Measurements from ENCODE around the gene NTSR1. TPM values are rescaled to one million over a fixed set of nuclear protein-coding genes. Genes with fewer than 3 reads are reported as not detected.

Gene NTSR1
- total RNA-seq, 1 experiment from 2014 or later: 0.16 TPM

- DNase-seq: peak; percentile 99 to 100
- peaks cover 5% of the 10 kb centered on the region for H3K36me3 ChIP-seq (ENCODE audit: control insufficient read depth, insufficient read depth, low read length)
- Mint-ChIP-seq H3K9me3 (ENCODE audit: unreplicated experiment) (no peaks in the 10 kb centered on the region), H3K36me3 (ENCODE audit: insufficient read depth, unreplicated experiment) (peaks cover 51% of the 10 kb centered on the region), H3K27me3 (ENCODE audit: insufficient read depth, unreplicated experiment) (no peaks in the 10 kb centered on the region), H3K27ac (ENCODE audit: unreplicated experiment) (peak overlapping the region; percentile 85), H3K4me3 (ENCODE audit: unreplicated experiment) (peak overlapping the region; percentile 89), H3K4me1 (ENCODE audit: low read depth, unreplicated experiment) (peaks cover 15% of the 10 kb centered on the region)
- intact Hi-C loops (cut with micrococcal nuclease; ENCODE audit: unreplicated experiment): loop anchor here (1.0 to 10.0 kb wide), 5 partner anchors 12 to 489 kb away; partner anchors contain the start of gene ADRM1
- no peak for TF ChIP-seq CTCF (IDR thresholded peaks at IDR 0.05; ENCODE audit: insufficient read depth in 1 of 2, low read depth in 1 of 2, low read length in 1 of 2, severe bottlenecking in 1 of 2, unreplicated experiment in 1 of 2)
- POLR2A ChIA-PET: interaction anchor here (0.5 to 1.2 kb wide), 34 partner anchors 9 to 1285 kb away, joined by 3 to 16 read pairs (median 4); partner anchors contain the start of genes GID8, LSM14B, OGFR and PPDPF
- no TSS peak for BruUV-seq (replicated peaks)
- CTCF ChIA-PET: interaction anchor here (0.5 to 3.5 kb wide), 62 partner anchors 8 to 730 kb away, joined by 3 to 57 read pairs (median 4); partner anchors contain the start of genes COL9A3, OGFR and SLCO4A1
- H3K4me3 ChIP-seq (ENCODE audit: low read depth, low read length): peak overlapping the region; percentile 57
- peaks cover 21% of the 10 kb centered on the region for H3K4me1 ChIP-seq
- H3K27me3 ChIP-seq (replicated peaks; ENCODE audit: control insufficient read depth, insufficient read depth, low read length): no peaks in the 10 kb centered on the region
- no peaks in the 10 kb centered on the region for H3K9me3 ChIP-seq
Observed at GRCh38 chr20:62794007-62794724, 85.5 kb downstream of the NTSR1 start.

GRCh38 chr20:62795023-62795761 lies 86.6 kb downstream of the NTSR1 start:
- no peak for TF ChIP-seq CTCF (IDR thresholded peaks at IDR 0.05; ENCODE audit: insufficient read depth in 1 of 2, low read depth in 1 of 2, low read length in 1 of 2, severe bottlenecking in 1 of 2, unreplicated experiment in 1 of 2)
- H3K4me3 ChIP-seq (ENCODE audit: low read depth, low read length): peak overlapping the region; percentile 57
- DNase-seq: peak; percentile 90 to 94
- no TSS peak for BruUV-seq (replicated peaks)
- peaks cover 15% of the 10 kb centered on the region for H3K4me1 Mint-ChIP-seq (ENCODE audit: low read depth, unreplicated experiment)
- ChIA-PET CTCF (interaction anchor here (0.6 to 3.5 kb wide), 15 partner anchors 10 to 365 kb away, joined by 3 to 57 read pairs (median 6); partner anchors contain the start of gene OGFR), POLR2A (interaction anchor here (0.7 to 1.2 kb wide), 6 partner anchors 10 to 156 kb away, joined by 3 to 10 read pairs (median 4); partner anchors contain the start of genes COL9A3, GID8, SLCO4A1 and TCFL5)
- no peaks in the 10 kb centered on the region for H3K27me3 ChIP-seq (replicated peaks; ENCODE audit: control insufficient read depth, insufficient read depth, low read length)
- no peaks in the 10 kb centered on the region for H3K27me3 Mint-ChIP-seq (ENCODE audit: insufficient read depth, unreplicated experiment)
- H3K9me3 Mint-ChIP-seq (ENCODE audit: unreplicated experiment): no peaks in the 10 kb centered on the region
- H3K4me3 Mint-ChIP-seq (ENCODE audit: unreplicated experiment): peak overlapping the region; percentile 89
- peaks cover 62% of the 10 kb centered on the region for H3K36me3 Mint-ChIP-seq (ENCODE audit: insufficient read depth, unreplicated experiment)
- intact Hi-C loops (cut with micrococcal nuclease; ENCODE audit: unreplicated experiment): loop anchor here (10.0 kb wide), 1 partner anchor 490 kb away; the partner anchor contains the start of gene ADRM1
- peaks cover 7% of the 10 kb centered on the region for H3K36me3 ChIP-seq (ENCODE audit: control insufficient read depth, insufficient read depth, low read length)
- H3K27ac Mint-ChIP-seq (ENCODE audit: unreplicated experiment): peak overlapping the region; percentile 85
- H3K9me3 ChIP-seq: no peaks in the 10 kb centered on the region
- H3K4me1 ChIP-seq: peaks cover 21% of the 10 kb centered on the region
